GM21576 (cell line): ENCODE data around the gene BPIFB6.
"Not testable (repeated sequence)": the region's sequence is repeated elsewhere in the genome, so short reads cannot be mapped to it uniquely, and the experiment has no call there.

Experiments used
- ATAC-seq: cut with Tn5 transposase; IDR thresholded peaks from one replicate; pipeline ENCODE4 v1.9.1; 2021; ENCODE audit warnings: mild to moderate bottlenecking, moderate library complexity; ENCODE audit not compliant: unreplicated experiment

BPIFB6 gene

GRCh38 chr20:33027769-33028751 is 3.4 kb upstream of the BPIFB6 start:
- ATAC-seq = no peak

GRCh38 chr20:33028875-33029274 is 2.6 kb upstream of the BPIFB6 start:
- ATAC-seq = no peak

DNA sequence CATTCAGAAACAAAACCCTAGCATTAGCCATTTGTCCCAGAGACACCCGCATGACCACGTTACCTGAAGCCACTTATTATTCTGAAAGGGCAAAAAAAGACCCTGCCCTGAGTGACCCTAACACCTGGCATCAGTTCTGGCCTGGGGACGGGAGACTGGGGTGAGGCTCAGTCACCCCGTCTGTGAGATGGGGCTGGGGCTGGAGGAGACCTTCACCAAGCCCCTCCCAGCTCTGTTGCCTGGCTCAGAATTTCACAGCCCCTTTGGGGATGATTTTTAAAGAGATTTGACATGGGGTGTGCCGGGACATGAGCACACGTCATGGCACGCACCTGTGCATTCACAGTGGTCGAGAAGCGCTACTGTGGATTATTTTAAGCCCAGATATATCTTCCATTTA is 1.4 kb upstream of the BPIFB6 start:
- ATAC-seq = no peak

DNA sequence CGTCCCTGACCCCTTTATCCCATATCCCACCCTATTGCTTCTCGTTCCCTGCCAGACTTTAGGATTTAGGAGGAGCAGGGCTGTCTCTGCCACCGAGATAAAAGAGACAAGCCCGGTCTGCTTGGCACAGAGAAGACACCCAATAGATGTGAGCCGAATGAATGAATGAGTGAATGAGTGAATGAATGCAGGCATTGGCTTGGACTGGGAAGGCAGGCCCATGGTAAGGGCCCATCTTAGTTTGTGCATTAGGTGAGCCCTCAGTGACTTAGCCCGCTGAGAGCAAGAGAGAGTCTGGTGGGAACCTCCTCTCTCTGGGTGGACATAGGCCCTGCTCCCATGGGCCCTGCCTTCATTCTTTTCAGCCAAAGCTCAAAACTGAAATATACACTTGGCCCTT is 879 bp upstream of the BPIFB6 start:
- no peak for ATAC-seq

DNA sequence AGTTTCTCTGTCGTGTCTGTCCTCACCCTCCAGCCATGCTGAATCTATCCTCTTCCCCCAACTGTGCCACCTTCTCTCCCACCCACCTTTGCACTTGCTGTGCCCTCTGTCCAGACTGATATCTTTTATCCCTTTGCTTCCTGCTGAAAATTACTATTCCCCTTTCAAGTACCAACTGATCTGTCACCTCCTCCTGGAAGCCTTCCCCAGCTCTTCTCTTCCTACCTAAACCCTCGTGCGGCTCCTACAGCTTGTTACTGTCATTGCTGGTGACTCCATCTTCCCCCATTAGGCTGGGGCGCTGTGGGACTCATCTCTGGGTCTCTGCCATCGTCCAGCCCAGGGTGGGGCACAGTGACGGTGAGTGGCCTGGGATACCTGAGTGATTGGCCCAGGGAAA is 1.1 kb downstream of the BPIFB6 start:
- ATAC-seq = no peak

DNA sequence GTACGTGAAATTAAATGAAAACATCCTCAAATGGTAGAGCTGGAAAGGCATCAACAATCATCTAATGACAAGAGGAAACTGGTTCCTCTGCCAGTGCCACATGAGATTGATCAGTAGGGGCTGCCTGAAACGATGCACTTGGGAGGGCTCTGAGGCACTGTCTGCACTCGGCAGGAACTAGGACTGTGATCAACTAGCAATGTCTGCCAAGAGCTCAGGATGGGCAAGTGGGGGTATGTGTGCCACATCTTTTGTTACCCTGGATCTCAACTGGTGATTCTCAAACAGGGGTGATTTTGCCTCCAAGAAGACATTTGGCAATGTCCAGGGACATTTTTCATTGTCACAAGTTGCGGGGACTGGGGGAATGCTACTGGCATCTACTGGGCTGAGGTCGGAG is 1.9 kb downstream of the BPIFB6 start:
- ATAC-seq = no peak

- no peak for ATAC-seq
Observed at GRCh38 chr20:33034115-33034514, 2.7 kb downstream of the BPIFB6 start.

GRCh38 chr20:33034901-33035492 is 3.5 kb downstream of the BPIFB6 start:
- no peak for ATAC-seq

DNA sequence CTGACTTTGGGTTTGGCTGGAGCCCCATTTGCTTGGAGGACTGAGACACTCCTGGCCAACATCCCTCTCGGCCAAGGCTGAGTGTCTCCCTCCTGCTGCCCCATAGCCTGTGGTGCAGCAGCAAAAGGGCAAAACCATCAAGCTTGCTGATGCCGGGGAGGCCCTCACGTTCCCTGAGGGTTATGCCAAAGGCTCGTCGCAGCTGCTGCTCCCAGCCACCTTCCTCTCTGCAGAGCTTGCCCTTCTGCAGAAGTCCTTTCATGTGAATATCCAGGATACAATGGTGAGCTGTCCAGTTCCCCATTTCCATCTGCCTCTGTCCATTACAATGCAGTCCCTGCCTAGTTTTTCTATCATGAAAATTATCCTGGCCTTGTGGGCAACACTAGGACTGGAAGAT is 6.0 kb downstream of the BPIFB6 start:
- no peak for ATAC-seq

GRCh38 chr20:33038243-33038642 is 6.8 kb downstream of the BPIFB6 start:
- no peak for ATAC-seq

GRCh38 chr20:33042430-33042829 is 11.0 kb downstream of the BPIFB6 start:
- no peak for ATAC-seq

- no peak for ATAC-seq
Observed at GRCh38 chr20:33042983-33043730, 11.7 kb downstream of the BPIFB6 start.

DNA sequence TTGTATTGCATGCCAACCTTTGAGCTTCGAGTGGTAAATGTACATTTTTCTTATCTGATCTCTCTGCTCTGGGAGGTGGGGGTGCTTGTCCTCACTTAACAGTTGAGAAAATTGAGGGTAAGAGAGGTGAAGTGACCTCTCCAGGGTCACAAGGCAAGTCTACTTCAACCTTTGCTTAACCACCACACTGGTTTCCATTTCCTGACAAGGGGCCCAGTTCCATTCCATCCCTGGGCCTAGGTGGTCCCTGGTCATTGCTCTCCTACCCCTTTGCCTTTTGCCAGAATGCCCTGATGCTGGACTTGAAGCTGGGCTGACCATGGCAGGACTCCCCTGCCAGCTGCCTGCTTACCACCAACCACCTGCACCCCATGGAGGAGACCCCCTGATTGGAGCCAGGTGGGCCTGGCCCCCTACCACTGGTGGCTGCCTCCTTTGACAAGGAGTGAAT is 12.3 kb downstream of the BPIFB6 start:
- no peak for ATAC-seq

GRCh38 chr20:33045129-33045721 is 13.8 kb downstream of the BPIFB6 start:
- ATAC-seq = not testable (repeated sequence)

- no peak for ATAC-seq
Observed at GRCh38 chr20:33046412-33046811, 15.0 kb downstream of the BPIFB6 start.

DNA sequence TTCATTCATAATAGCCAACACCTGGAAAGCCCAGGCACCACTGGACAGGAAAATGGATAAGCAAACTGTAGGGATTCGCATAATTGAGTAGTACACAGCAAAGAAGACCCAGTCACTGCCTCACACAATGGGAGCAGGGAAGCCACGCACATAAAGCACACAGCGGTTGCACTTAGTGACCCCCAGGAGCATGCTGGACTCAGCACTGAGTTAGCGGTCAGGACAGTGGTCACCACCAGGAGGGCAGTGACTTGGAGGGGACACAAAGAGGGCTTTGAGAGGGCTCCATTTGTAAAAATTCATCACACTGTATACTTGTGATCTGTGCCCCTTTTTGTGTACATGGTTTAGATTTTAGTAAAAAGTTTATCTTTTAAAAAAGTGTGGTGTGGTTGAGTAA is 19.9 kb downstream of the BPIFB6 start:
- no peak for ATAC-seq

DNA sequence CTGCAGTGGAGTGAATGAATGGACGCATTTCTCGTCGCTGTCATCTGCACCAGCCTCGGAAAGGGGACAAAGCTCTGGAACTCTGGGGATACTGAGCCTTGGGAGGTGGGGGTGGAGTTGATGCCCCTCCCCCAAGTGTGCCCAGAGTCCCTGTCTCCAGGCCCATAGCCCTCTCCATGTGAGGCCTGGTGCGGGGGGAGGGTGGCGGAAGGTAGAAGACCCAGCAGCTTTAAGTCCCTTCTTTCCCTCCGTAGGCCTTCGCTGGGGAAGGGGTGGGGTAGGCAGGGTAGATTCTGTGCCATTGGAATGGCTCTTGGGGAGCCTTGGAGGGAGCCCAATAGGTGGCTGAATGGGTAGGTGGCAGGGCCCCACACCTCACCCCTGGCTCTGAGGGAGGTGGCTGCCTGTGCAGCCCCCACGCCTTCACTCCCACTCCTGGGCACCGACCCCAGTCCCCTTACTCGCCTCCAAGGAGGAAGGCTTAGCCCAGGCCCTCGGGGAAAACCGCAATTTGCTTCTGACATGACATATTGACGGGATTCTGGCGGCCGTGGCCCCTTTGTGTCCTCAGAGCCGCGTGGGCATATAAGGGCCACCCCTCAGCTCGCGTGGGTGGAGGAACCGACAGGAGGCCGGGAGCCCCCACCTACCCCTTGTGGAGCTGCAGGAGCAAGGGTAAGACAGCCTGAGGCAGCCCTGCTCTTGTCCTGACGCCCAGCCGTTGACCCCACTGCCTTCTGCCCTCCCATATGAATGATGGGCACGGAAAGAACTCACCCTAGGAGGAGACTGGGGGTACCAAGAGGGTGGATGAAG is 22.1 kb downstream of the BPIFB6 start, which contains the start of gene BPIFB3:
Gene BPIFB3 (plus strand): TSS at position 613 of the 816 bp plus-strand sequence. CDS start 1,533 bp downstream, outside the sequence.
- no peak for ATAC-seq

- no peak for ATAC-seq
Observed at GRCh38 chr20:33054381-33054780, 22.9 kb downstream of the BPIFB6 start.

DNA sequence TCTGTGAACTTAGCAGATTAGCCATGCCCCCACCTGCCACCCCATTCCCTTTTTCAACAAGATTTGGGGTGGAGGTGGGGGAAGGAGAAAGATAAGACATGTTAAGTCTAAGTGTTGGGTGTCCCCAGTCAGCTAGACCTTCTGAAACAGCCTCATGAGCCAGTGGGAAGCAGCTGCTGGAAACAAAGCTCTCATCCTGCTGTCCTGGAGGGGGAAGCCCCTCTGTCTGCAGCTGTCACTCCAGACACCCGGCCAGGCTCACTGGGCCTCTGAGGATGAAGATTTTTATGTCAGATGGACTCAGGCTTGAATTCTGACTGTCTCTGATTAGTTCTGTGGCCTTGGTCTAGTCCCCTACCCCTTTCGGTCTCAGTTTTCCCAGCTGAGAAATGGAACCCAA is 23.3 kb downstream of the BPIFB6 start:
- ATAC-seq = no peak

DNA sequence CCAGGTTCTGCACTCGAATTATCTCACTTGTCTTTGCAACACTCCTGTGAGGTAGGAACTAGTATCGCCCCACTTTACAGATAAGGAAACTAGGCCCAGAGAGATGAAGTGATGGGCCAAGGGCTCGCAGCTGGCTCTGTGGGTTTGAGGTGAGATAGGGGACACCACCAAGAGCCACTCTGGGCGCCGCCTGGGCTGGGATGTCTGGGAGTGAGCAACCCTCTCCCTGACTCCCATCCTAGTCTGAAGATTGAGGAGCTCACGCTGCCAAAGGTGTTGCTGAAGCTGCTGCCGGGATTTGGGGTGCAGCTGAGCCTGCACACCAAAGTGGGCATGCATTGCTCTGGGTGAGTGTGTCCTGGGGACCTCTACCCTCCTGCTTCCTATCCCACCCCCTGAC is 27.7 kb downstream of the BPIFB6 start:
- no peak for ATAC-seq
